Activated naive CD4-positive, alpha-beta T cell treated with anti-CD3 and anti-CD28 coated beads for 36 hours (primary cell): ENCODE results near the gene KLRD1. TPM values are rescaled to one million over a fixed set of nuclear protein-coding genes. Genes with fewer than 3 reads are reported as not detected.
"Not testable (repeated sequence)": the region's sequence is repeated elsewhere in the genome, so short reads cannot be mapped to it uniquely, and the experiment has no call there.

Experiments used
- CTCF ChIA-PET: fragments of 350-600 bp; sonication (Branson Sonifier 250); formaldehyde crosslinking; loops from one replicate; lab custom pipeline; 2021; ENCODE audit warnings: antibody characterized with exemption; lab: Charles Lee
- DNase-seq: peaks from one replicate; pipeline ENCODE4 v3.0.0-alpha.2; 2020
- H3K27ac Mint-ChIP-seq: one replicate; pipeline ENCODE4 v1.8.0; 2021; ENCODE audit warnings: mild to moderate bottlenecking, mixed read lengths
- H3K27me3 Mint-ChIP-seq: one replicate; pipeline ENCODE4 v1.8.0; 2021; ENCODE audit warnings: low read depth, mixed read lengths
- H3K36me3 Mint-ChIP-seq: one replicate; pipeline ENCODE4 v1.8.0; 2021; ENCODE audit warnings: low read depth, mixed read lengths
- H3K4me1 Mint-ChIP-seq: one replicate; pipeline ENCODE4 v1.8.0; 2021; ENCODE audit warnings: low read depth, mixed read lengths
- H3K4me3 Mint-ChIP-seq: one replicate; pipeline ENCODE4 v1.8.0; 2021; ENCODE audit warnings: mild to moderate bottlenecking, moderate library complexity, mixed read lengths
- H3K9me3 Mint-ChIP-seq: one replicate; pipeline ENCODE4 v1.8.0; 2021; ENCODE audit warnings: mixed read lengths
- intact Hi-C: fragments of 100-400 bp; cut with micrococcal nuclease; formaldehyde crosslinking; loops from one replicate; pipeline ENCODE4 v1.15.1; 2023
- total RNA-seq, 2 experiments: library from RNA; stranded (reverse); gene quantifications; one replicate each; pipeline ENCODE4 v1.2.3, GENCODE V29; 2021

KLRD1 gene
- total RNA-seq, 2 experiments from 2014 or later = 0.81 TPM; not detected in 1

GRCh38 chr12:10372559-10372958 lies 64.9 kb downstream of the KLRD1 start:
- peaks cover 16% of the 10 kb centered on the region for H3K4me1 Mint-ChIP-seq
- H3K9me3 Mint-ChIP-seq = no peaks in the 10 kb centered on the region
- H3K36me3 Mint-ChIP-seq = no peaks in the 10 kb centered on the region
- CTCF ChIA-PET = no interaction called here
- intact Hi-C loops = no loop called here
- no peak for DNase-seq
- no peaks in the 10 kb centered on the region for H3K27me3 Mint-ChIP-seq
- no peak overlapping the region for H3K4me3 Mint-ChIP-seq
- no peak overlapping the region for H3K27ac Mint-ChIP-seq

GRCh38 chr12:10374624-10375018 lies 67.0 kb downstream of the KLRD1 start:
- Mint-ChIP-seq H3K27me3 (no peaks in the 10 kb centered on the region), H3K9me3 (no peaks in the 10 kb centered on the region), H3K36me3 (no peaks in the 10 kb centered on the region), H3K4me1 (peaks cover 7% of the 10 kb centered on the region), H3K4me3 (no peak overlapping the region), H3K27ac (no peak overlapping the region)
- CTCF ChIA-PET = no interaction called here
- no peak for DNase-seq
- intact Hi-C loops = no loop called here

GRCh38 chr12:10378737-10379136 lies 71.1 kb downstream of the KLRD1 start:
- H3K36me3 Mint-ChIP-seq, H3K4me3 Mint-ChIP-seq, H3K27ac Mint-ChIP-seq, CTCF ChIA-PET, H3K4me1 Mint-ChIP-seq, DNase-seq, intact Hi-C loops, H3K9me3 Mint-ChIP-seq, H3K27me3 Mint-ChIP-seq: not testable (repeated sequence)

Other genes starting within 250 kb of the KLRD1 start
- gene CLEC1A, start 208.9 kb upstream of the KLRD1 start, total RNA-seq = not detected
- not detected for gene CLEC7A, start 177.7 kb upstream of the KLRD1 start, total RNA-seq
- not detected for gene OLR1, start 135.7 kb upstream of the KLRD1 start, total RNA-seq
- not detected for gene TMEM52B, start 128.8 kb upstream of the KLRD1 start, total RNA-seq
- 1 to 10 TPM; 3.3 to 4.9 TPM for gene GABARAPL1, start 95.0 kb upstream of the KLRD1 start, total RNA-seq
- gene KLRK1, start 82.2 kb downstream of the KLRD1 start, total RNA-seq = under 1 TPM; 0.35 to 0.50 TPM
- gene KLRC4, start 101.9 kb downstream of the KLRD1 start, total RNA-seq = not detected
- not detected for gene KLRC3, start 112.7 kb downstream of the KLRD1 start, total RNA-seq
- gene KLRC2, start 128.1 kb downstream of the KLRD1 start, total RNA-seq = not detected
- gene KLRC1, start 145.5 kb downstream of the KLRD1 start, total RNA-seq = under 1 TPM in 1 of 2 experiments, not detected in 1; 0.21 TPM
- 1 to 10 TPM; 2.1 to 3.1 TPM for gene EIF2S3B, start 198.0 kb downstream of the KLRD1 start, total RNA-seq